Caki2 (cell line): ENCODE data around the gene MAOB. TPM values are rescaled to one million over a fixed set of nuclear protein-coding genes. Genes with fewer than 3 reads are reported as not detected.
"Not testable (repeated sequence)": the region's sequence is repeated elsewhere in the genome, so short reads cannot be mapped to it uniquely, and the experiment has no call there.

Experiments used
- DNase-seq: peaks from one replicate; pipeline ENCODE4 v3.0.0-alpha.2; 2015; ENCODE audit warnings: low read depth
- in situ Hi-C: cut with HindIII; loops from 2 replicates; pipeline ENCODE4 v1.10.0; 2016; ENCODE audit warnings: low sequenced_read_pairs, low pct_unique_long_range_greater_than_20kb, mixed read lengths
- total RNA-seq: library from RNA; depleted of rRNA; stranded (reverse); fragments of >200 nt; shearing (Covaris generic); gene quantifications from 2 replicates; pipeline ENCODE4 v1.2.3, GENCODE V29; 2014; ENCODE audit warnings: low replicate concordance; rRNA removed

Gene MAOB
- total RNA-seq = 5.6 and 7.1 TPM in 2 replicates

GRCh38 chrX:43882294-43882681 is at the start of gene MAOB:
Gene MAOB (minus strand): TSS chrX:43882450. CDS start chrX:43882299, 151 bp downstream.
- no peak for DNase-seq
- in situ Hi-C loops = no loop called here

- in situ Hi-C loops, DNase-seq: not testable (repeated sequence)
Measured at GRCh38 chrX:43922032-43922431, 39.8 kb upstream of the MAOB start.

DNA sequence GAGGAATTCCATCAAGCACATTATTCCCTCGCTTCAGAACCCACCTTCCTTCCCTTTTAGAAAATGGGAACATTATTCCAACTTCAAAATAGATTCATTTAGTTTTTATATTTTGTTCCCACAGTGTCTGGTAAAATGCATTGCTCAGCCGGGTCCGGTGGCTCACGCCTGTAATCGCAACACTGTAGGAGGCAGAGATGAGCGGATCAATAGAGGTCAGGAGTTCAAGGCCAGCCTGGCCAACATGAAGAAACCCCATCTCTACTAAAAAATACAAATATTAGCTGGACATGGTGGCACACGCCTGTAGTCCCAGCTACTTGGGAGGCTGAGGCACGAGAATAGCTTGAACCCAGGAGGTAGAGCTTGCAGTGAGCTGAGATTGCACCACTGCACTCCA is 28.5 kb upstream of the MAOB start:
- DNase-seq, in situ Hi-C loops: not testable (repeated sequence)

DNA sequence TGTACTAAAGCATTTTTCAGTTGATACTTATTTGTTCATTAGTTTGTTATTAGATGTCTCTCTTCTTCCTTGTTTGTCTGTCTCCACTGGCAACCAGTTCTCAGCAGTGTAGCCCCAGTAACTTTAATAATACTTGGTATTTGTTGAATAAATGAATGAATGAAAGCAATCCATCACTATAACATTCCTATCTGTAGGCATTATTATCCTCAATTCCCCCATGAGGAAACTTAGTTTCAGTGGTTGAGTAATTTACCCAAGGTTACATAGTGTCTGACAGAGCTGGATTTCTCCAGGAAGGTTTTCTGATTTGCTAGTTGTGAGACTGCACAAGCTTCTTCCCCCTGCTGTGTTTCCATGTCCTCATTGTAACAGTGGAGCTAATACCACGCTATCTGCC is 27.8 kb upstream of the MAOB start:
- DNase-seq = no peak
- in situ Hi-C loops = no loop called here

GRCh38 chrX:43909141-43909540 is 26.9 kb upstream of the MAOB start:
- DNase-seq = no peak
- in situ Hi-C loops = no loop called here

DNA sequence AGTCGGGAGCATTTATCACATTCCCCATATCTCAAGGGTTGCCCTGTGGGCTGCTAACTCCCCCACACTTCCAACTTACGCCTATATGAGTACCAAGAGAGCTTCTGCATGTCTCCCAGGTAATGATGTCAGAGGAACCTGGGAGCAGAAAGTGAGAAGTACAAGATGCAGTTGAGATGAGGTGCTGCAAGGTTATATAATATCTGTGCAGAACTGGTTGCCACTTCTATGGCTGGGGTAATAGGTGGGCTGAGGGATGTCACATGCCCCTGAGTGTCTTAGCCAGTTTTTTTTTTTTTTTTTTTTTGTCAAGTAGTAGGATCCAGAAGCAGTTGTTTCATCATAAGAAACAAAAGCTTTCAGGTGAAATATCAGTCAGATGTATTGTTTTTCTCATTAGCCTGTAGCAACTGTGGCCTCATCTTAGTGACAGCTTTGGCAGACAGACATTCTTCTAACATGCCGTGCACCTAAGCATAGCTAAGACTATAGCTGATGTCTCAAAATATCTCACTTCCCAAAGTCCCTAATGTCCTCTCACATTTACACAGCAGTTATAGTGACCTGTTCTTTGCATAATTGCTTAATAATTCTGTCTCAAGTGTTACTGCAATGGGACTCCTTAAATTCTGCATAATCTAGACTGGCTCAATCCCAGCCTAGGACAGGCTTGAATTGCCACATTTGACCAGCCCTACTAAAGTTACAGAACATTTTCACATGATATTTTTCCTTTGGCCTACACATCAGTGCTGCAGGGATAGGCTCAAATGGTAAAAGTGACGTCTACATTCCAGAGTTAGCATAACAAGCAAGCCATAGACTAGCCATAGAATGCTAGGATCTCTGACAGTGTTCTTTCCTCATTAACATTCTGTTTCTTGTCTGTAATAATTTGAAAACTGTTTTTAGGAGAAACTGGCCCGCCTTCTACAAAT is 17.9 kb upstream of the MAOB start:
- DNase-seq = no peak
- in situ Hi-C loops = no loop called here

- DNase-seq = no peak
- in situ Hi-C loops = no loop called here
Measured at GRCh38 chrX:43898406-43899035, 16.3 kb upstream of the MAOB start.

- DNase-seq = no peak
- in situ Hi-C loops = no loop called here
Measured at GRCh38 chrX:43897290-43897689, 15.0 kb upstream of the MAOB start.

DNA sequence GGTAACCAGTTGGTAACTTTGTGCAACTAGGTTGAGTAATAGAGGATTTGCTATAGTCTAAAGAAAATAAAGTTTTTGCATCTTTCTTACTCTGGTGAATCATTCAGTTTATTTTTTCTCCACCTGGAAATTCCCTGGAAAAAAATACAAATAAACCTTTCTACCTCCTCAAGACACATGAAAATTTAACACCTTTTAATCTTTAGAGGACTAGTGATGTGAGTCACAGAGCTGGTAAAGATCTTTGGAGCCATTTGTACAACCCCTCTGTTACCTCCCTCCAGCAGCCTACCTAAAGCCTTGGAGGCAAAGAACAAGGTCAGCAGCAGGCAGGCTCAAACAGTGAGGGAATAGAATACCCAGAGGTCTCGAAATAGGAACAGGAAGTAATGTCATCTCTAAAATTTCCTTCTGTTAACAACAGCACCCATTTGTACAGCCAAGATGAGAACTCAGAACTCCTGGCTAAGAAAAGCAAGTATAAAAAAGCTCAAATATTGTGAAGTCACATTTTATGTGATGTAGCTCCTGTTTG is 10.2 kb upstream of the MAOB start:
- DNase-seq = no peak
- in situ Hi-C loops = no loop called here

- in situ Hi-C loops = no loop called here
- DNase-seq = no peak
Measured at GRCh38 chrX:43885617-43886016, 3.4 kb upstream of the MAOB start.

DNA sequence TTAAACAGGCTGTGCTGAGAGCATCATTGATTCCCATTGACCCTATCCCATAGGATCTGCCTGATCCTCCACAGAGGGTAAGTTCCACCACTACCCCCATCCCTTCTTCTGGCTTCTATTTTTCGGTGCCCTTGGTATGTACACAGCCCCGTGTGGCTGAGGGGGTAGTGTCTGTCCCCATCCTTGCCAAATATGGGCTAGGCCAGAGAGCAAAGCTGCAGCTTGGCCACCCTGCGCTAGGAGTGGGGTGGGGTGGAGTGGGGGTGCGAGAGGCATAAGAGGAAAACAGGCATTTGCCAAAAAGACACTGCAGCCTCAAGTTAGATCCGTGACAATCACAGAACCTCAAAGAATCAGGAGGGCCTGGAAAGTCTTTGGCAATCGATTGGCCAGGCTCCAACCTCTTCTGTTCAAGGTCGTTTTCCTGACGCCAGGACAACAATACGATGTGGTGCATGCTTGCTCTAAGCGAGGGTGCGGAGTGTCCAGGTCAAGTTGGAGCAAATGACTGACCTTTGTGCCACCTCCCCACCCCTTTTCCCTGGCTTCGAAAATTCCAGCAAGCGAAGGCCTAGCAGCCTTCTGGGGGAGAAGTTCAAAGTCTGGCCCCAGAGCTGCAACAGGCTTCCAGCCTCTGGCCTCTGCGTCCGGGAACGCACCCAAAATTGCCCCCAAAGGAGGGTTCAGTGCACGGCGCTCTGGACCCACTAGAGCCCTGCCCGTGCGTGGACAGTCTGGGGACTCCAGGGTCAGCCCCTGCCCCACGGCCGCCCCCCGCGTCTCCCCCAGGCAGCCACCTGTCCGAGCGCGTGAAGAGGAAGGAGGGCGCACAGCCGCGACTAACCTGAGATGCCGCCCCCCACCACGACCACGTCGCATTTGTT is 598 bp downstream of the MAOB start:
- in situ Hi-C loops = no loop called here

DNA sequence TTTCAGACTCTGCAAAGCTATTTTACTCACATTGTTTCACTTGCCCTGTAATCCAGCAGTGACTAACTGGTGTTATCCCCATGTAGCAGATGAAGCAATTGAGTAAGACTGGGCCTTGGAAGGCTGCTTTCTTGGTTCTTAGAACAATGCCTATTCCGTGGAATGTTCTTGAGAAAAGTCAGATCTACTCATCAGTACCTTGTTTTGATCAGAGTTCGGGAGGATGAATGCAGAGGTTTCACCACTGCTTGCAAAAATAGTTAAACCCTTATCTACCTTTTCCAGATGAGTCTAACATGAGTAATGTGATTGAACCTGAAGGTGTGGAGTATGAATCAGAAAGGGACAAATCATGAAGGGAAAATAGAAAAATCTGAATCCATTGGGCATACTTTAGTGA is 1.8 kb downstream of the MAOB start:
- no peak for DNase-seq
- in situ Hi-C loops = no loop called here

More for the DNA sequence above, 598 bp downstream of the MAOB start:
- DNase-seq = no peak

- DNase-seq = no peak
- in situ Hi-C loops = no loop called here
Measured at GRCh38 chrX:43878906-43879526, 3.2 kb downstream of the MAOB start.

DNA sequence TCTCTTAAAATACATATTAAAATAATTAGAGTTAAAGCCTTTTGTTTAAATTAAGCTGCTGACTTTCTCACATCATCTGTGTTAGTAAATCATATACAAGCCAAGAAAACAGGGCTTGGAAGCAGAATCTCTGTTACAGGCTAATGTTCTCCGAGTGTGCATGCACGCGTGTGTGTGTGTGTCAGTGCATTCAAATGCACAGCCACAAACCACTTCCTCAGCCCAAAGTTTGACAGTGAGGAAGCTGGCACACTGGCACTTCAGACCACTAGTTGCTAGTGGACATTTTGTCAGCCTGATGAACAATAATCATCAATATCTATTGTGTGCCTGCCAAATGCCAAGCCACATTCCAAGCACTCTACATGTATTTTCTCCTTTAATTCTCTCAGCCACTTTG is 5.6 kb downstream of the MAOB start:
- DNase-seq = no peak
- in situ Hi-C loops = no loop called here

DNA sequence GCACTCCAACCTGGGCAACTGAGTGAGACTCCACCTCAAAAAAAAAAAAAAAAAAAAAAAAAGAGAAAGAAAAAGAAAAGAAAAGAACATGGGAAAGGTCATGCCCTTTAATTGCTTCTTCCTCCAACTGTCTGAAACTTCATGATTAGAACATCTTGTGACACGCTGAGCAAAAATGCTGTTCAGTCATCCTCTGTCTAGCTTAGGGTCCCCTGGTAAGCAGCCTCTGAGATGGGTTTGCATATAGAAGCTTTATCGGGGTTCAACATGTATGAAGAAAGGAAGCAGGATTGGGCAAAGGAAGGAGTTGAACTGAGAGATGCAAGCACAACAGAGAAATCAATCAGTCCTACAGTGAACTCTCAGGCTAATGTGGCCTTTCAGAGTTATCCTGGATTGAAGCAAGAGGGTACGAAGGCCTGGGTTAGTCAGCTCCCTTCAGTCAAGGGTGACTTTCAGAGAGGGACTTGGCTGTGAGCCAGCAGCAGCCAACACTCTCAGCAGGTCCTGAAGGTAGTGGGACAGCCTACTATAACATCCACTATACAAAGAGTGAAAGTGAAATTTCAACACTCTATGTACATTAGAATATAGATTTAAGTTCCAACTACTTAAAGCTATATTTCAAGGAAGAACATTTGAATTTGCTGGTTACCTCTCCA is 11.4 kb downstream of the MAOB start:
- no peak for DNase-seq
- in situ Hi-C loops = no loop called here

DNA sequence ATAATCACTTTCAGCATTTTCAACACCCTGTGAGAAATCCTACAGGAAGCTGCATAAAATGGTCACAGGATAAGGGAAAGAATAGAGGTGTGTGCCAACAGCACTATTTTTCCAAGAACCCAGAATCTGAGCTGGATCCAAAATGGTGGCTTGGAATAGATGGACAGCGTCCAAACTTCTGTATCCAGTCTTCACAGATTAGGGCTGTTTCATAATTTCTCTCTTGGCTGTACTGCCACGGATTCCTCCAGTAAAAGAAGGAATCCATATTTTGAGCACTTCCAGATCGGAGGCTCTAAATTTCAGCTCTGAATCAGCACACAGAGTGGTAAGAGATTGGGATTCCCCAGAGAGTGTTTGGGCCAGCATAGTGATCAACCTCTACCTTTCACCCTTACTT is 12.2 kb downstream of the MAOB start:
- in situ Hi-C loops = no loop called here

DNA sequence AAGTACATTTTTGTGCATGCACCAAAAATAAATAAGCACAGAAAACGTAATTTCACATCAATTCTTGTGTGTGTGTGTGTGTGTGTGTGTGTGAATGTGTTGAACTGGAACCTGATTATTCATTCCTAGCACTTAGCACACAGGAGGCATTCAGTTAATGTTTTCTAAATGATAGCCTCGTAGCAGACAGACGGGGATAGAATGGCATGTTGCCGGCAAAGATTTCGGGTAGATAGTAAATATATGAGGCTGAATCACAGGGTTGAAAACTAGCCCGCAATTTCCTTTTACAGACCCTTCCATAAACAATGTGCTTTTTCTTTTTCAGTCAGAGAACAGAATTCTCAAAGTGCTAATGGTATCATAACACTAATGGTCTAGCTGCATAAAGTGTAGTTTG is 13.5 kb downstream of the MAOB start:
- in situ Hi-C loops = no loop called here
- DNase-seq = peak; percentile 54

More for the DNA sequence above, 12.2 kb downstream of the MAOB start:
- DNase-seq = no peak
